CD14-positive monocyte (primary cell): Measurements from ENCODE around the gene TTLL7. TPM values are rescaled to one million over a fixed set of nuclear protein-coding genes. Genes with fewer than 3 reads are reported as not detected.

ENCODE experiments used
- DNase-seq, 3 donors: peaks; one replicate each; pipeline ENCODE4 v3.0.0-alpha.2; 2011 to 2022
- H2AFZ ChIP-seq: 2 replicates; pipeline ENCODE4 v1.6.0; 2012; ENCODE audit warnings: mild to moderate bottlenecking, low read depth, low read length, inconsistent platforms; ENCODE audit not compliant: insufficient read depth, poor library complexity, severe bottlenecking
- H3K27ac ChIP-seq, 2 donors: 1 replicate in 1 of 2; 2 replicates in 1 of 2; pipeline ENCODE4 v1.5.1; 2012 to 2013; ENCODE audit warnings: low read length in 2 of 2, control low read depth in 1 of 2, inconsistent platforms in 1 of 2, low read depth in 1 of 2, mild to moderate bottlenecking in 1 of 2
- H3K27me3 ChIP-seq, 2 donors: one replicate each; pipeline versions ENCODE4 v1.6.0 to v1.6.1; 2011 to 2013; ENCODE audit warnings: low read length in 2 of 2; ENCODE audit not compliant: control insufficient read depth in 2 of 2, insufficient read depth in 2 of 2
- H3K36me3 ChIP-seq, 2 donors: replicated peaks in 1 of 2; 1 replicate in 1 of 2; 2 replicates in 1 of 2; pipeline versions ENCODE4 v1.5.1 to v1.6.1; 2012 to 2013; ENCODE audit warnings: low read length in 2 of 2, control low read depth in 1 of 2, inconsistent platforms in 1 of 2, mild to moderate bottlenecking in 1 of 2; ENCODE audit not compliant: insufficient read depth in 2 of 2, control insufficient read depth in 1 of 2
- H3K4me1 ChIP-seq, 2 donors: 1 replicate in 1 of 2; 2 replicates in 1 of 2; pipeline versions ENCODE4 v1.5.1 to v1.6.1; 2012 to 2013; ENCODE audit warnings: low read length in 2 of 2, control low read depth in 1 of 2, inconsistent platforms in 1 of 2, mild to moderate bottlenecking in 1 of 2, moderate library complexity in 1 of 2; ENCODE audit not compliant: insufficient read depth in 2 of 2, control insufficient read depth in 1 of 2
- H3K4me2 ChIP-seq: replicated peaks from 2 replicates; pipeline ENCODE3; 2012; ENCODE audit warnings: low read length, moderate library complexity, mild to moderate bottlenecking; ENCODE audit not compliant: poor library complexity, severe bottlenecking; ENCODE audit errors: extremely low read depth
- H3K4me3 ChIP-seq, 3 experiments: fragments of 200-600 bp in 1 of 3; sonication (generic) in 1 of 3; replicated peaks in 1 of 3; 1 replicate in 2 of 3; 2 replicates in 1 of 3; pipeline ENCODE4 v1.5.1; 2011 to 2013; ENCODE audit warnings: low read length in 3 of 3, mild to moderate bottlenecking in 3 of 3, control low read depth in 2 of 3, low read depth in 2 of 3, inconsistent platforms in 1 of 3, moderate library complexity in 1 of 3
- H3K79me2 ChIP-seq: 2 replicates; pipeline ENCODE4 v1.6.0; 2012; ENCODE audit warnings: mild to moderate bottlenecking, control low read depth, inconsistent platforms, low read length, moderate library complexity; ENCODE audit not compliant: insufficient read depth
- H3K9ac ChIP-seq: 2 replicates; pipeline ENCODE4 v1.6.0; 2017; ENCODE audit warnings: low read length, mild to moderate bottlenecking; ENCODE audit not compliant: insufficient read depth, poor library complexity, severe bottlenecking
- H3K9me3 ChIP-seq, 2 donors: replicated peaks in 1 of 2; 1 replicate in 1 of 2; 2 replicates in 1 of 2; pipeline versions ENCODE4 v1.5.1 to v1.6.1; 2012 to 2013; ENCODE audit warnings: low read length in 2 of 2, control low read depth in 1 of 2; ENCODE audit not compliant: control insufficient read depth in 1 of 2, insufficient read depth in 1 of 2
- H4K20me1 ChIP-seq: 2 replicates; pipeline ENCODE4 v1.6.0; 2012; ENCODE audit warnings: mild to moderate bottlenecking, low read length, control low read depth, moderate library complexity; ENCODE audit not compliant: insufficient read depth
- H3K27ac Mint-ChIP-seq, 7 donors: one replicate each; pipeline ENCODE4 v1.8.0; 2020; ENCODE audit warnings: mild to moderate bottlenecking in 7 of 7, mixed read lengths in 7 of 7, moderate library complexity in 6 of 7, inconsistent platforms in 2 of 7
- H3K27me3 Mint-ChIP-seq, 3 donors: one replicate each; pipeline ENCODE4 v1.8.0; 2021 to 2022; ENCODE audit warnings: low read depth in 3 of 3, mild to moderate bottlenecking in 3 of 3, mixed read lengths in 3 of 3, moderate library complexity in 3 of 3, inconsistent platforms in 1 of 3
- H3K36me3 Mint-ChIP-seq, 2 donors: one replicate each; pipeline ENCODE4 v1.8.0; 2020; ENCODE audit warnings: mixed read lengths in 2 of 2, inconsistent platforms in 1 of 2, mild to moderate bottlenecking in 1 of 2
- H3K4me1 Mint-ChIP-seq: one replicate; pipeline ENCODE4 v1.8.0; 2020; ENCODE audit warnings: mild to moderate bottlenecking, mixed read lengths
- H3K4me3 Mint-ChIP-seq, 2 donors: one replicate each; pipeline ENCODE4 v1.8.0; 2020; ENCODE audit warnings: mild to moderate bottlenecking in 2 of 2, mixed read lengths in 2 of 2, moderate library complexity in 1 of 2
- H3K9me3 Mint-ChIP-seq, 7 donors: one replicate each; pipeline ENCODE4 v1.8.0; 2020 to 2022; ENCODE audit warnings: mixed read lengths in 7 of 7, mild to moderate bottlenecking in 6 of 7, moderate library complexity in 6 of 7, inconsistent platforms in 2 of 7
- WGBS: methylation state at CpG from one replicate; pipeline ENCODE4 v1.1.5; 2013; ENCODE audit warnings: missing lambda C conversion rate; ENCODE audit not compliant: insufficient coverage; 5-methylcytosine and 5-hydroxymethylcytosine counted together
- intact Hi-C, 2 donors: fragments of 100-400 bp; cut with micrococcal nuclease; formaldehyde crosslinking; loops; one replicate each; pipeline versions ENCODE4 v1.15.0 to v1.15.1; 2023
- polyA plus RNA-seq, 3 donors: library from polyadenylated mRNA; depleted of rRNA in 1 of 3; unstranded in 2 of 3; stranded (reverse) in 1 of 3; fragments of 300-500 nt in 2 of 3; fragments of >200 nt in 1 of 3; fragmentation: Illumina TruSeq in 2 of 3; gene quantifications; 1 replicate in 2 of 3; 2 replicates in 1 of 3; pipeline ENCODE4 v1.2.3, GENCODE V29; 2012 to 2021
- TF ChIP-seq, protein P1 (sequence below): fragments of 200-600 bp; IDR thresholded peaks from one replicate; pipeline ENCODE4 v1.8.0; 2022; ENCODE audit warnings: antibody characterized with exemption, mild to moderate bottlenecking

Gene TTLL7
- polyA plus RNA-seq, 3 donors = 0.12 to 0.69 TPM; not detected in 1

DNA sequence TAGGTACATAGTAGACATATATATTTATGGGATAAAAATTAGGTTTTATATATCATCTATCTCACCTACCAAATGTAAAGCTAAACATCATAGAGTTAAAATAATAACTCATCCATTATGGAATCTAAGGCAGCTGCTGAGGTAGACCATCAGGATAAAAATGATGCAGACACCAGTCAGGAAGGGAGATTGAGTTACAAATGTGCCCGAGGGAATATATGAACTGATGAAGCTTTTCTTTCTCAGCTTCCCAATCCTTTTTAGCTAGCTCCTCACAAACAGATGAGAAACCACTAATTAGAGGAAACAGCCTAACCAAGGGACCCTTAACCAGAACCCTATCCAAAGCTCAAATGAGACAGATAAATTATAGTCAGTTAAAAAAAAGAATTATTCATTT, 20.9 kb downstream of the TTLL7 start:
- Mint-ChIP-seq H3K4me3 (no peak overlapping the region), H3K27me3 (peaks cover 0 to 1% (median 0%) of the 10 kb centered on the region in 3 donors), H3K27ac (no peak overlapping the region), H3K4me1 (no peaks in the 10 kb centered on the region), H3K36me3 (no peaks in the 10 kb centered on the region), H3K9me3 (peaks cover 0 to 10% (median 3%) of the 10 kb centered on the region in 7 donors)
- intact Hi-C loops = no loop called here
- no peaks in the 10 kb centered on the region for H3K9me3 ChIP-seq
- H3K27ac ChIP-seq = no peak overlapping the region
- H2AFZ ChIP-seq = no peak overlapping the region
- no peaks in the 10 kb centered on the region for H3K27me3 ChIP-seq
- H3K9ac ChIP-seq = no peak overlapping the region
- H3K4me3 ChIP-seq = no peak overlapping the region
- no peaks in the 10 kb centered on the region for H4K20me1 ChIP-seq
- TF ChIP-seq, protein P1, sequence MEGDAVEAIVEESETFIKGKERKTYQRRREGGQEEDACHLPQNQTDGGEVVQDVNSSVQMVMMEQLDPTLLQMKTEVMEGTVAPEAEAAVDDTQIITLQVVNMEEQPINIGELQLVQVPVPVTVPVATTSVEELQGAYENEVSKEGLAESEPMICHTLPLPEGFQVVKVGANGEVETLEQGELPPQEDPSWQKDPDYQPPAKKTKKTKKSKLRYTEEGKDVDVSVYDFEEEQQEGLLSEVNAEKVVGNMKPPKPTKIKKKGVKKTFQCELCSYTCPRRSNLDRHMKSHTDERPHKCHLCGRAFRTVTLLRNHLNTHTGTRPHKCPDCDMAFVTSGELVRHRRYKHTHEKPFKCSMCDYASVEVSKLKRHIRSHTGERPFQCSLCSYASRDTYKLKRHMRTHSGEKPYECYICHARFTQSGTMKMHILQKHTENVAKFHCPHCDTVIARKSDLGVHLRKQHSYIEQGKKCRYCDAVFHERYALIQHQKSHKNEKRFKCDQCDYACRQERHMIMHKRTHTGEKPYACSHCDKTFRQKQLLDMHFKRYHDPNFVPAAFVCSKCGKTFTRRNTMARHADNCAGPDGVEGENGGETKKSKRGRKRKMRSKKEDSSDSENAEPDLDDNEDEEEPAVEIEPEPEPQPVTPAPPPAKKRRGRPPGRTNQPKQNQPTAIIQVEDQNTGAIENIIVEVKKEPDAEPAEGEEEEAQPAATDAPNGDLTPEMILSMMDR = no peak
- no peaks in the 10 kb centered on the region for H3K4me1 ChIP-seq
- H3K4me2 ChIP-seq = no peak overlapping the region
- DNase-seq = no peak
- H3K79me2 ChIP-seq = no peaks in the 10 kb centered on the region
- no peaks in the 10 kb centered on the region for H3K36me3 ChIP-seq
- WGBS = no CpG with 5 or more reads among the region's 1 CpG

DNA sequence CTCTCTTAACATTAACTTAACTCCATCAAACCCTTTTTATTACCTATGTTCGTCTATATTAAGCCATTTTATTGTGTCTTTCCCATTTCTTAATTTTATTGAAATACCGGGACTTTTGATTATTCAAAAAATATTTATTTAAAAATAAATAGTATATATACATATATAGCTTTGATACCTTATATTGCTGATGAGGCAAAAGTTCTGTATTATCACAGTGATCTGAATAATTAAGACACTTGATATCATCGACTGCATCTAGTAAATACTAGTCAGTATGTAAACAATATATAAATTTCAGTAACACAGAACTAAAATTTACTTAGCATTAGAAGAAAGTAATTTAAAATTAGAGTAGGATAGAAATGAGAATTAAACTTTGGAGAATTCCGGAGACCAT, 22.0 kb downstream of the TTLL7 start:
- no peaks in the 10 kb centered on the region for H3K4me1 ChIP-seq
- Mint-ChIP-seq H3K9me3 (peaks cover 0 to 5% (median 0%) of the 10 kb centered on the region in 7 donors), H3K4me3 (no peak overlapping the region), H3K27me3 (peaks cover 0 to 1% (median 0%) of the 10 kb centered on the region in 3 donors), H3K27ac (no peak overlapping the region), H3K4me1 (no peaks in the 10 kb centered on the region), H3K36me3 (no peaks in the 10 kb centered on the region)
- TF ChIP-seq, protein P1 = no peak
- no CpG with 5 or more reads among the region's 4 CpGs for WGBS
- H3K9ac ChIP-seq = no peak overlapping the region
- H3K27ac ChIP-seq = no peak overlapping the region
- H3K9me3 ChIP-seq = no peaks in the 10 kb centered on the region
- no peaks in the 10 kb centered on the region for H3K36me3 ChIP-seq
- intact Hi-C loops = no loop called here
- no peak overlapping the region for H2AFZ ChIP-seq
- no peak for DNase-seq
- H4K20me1 ChIP-seq = no peaks in the 10 kb centered on the region
- H3K27me3 ChIP-seq = no peaks in the 10 kb centered on the region
- no peak overlapping the region for H3K4me3 ChIP-seq
- no peaks in the 10 kb centered on the region for H3K79me2 ChIP-seq
- H3K4me2 ChIP-seq = no peak overlapping the region
